GM12878 (cell line): Measurements from ENCODE around the gene PLEKHA7. TPM values are rescaled to one million over a fixed set of nuclear protein-coding genes. Genes with fewer than 3 reads are reported as not detected.
A peak's percentile ranks its signal among the peaks of the same experiment; 100 is the strongest.

ENCODE experiments used
- ATAC-seq: fragments of 200-7000 bp; cut with Tn5 transposase; 3 replicates; pipeline ENCODE4 v1.9.1; 2020; ENCODE audit warnings: mild to moderate bottlenecking, moderate library complexity
- BruUV-seq: library from RNA; stranded (reverse); fragments of 400-500 nt; replicated peaks from 2 replicates; lab custom pipeline; 2021; lab: Mats Ljungman, UMichigan
- CTCF ChIA-PET: fragments of 300-600 bp; sonication (Branson Sonifier 250); formaldehyde crosslinking; extraction: SDS; loops from one replicate; lab custom pipeline; 2021; ENCODE audit warnings: inconsistent platforms; lab: Yijun Ruan, JAX
- POLR2A ChIA-PET: fragments of 350-600 bp; formaldehyde crosslinking; extraction: SDS; loops from one replicate; lab custom pipeline; 2021; ENCODE audit warnings: inconsistent platforms; lab: Charles Lee
- RAD21 ChIA-PET: fragments of 300-600 bp; sonication (Branson Sonifier 250); formaldehyde crosslinking; loops from one replicate; lab custom pipeline; 2023; ENCODE audit warnings: antibody characterized with exemption; ENCODE audit not compliant: unreplicated experiment; lab: Charles Lee
- SMC1A ChIA-PET: fragments of 300-600 bp; sonication (Branson Sonifier 250); formaldehyde crosslinking; loops from one replicate; lab custom pipeline; 2023; ENCODE audit not compliant: unreplicated experiment, uncharacterized antibody; lab: Charles Lee
- DNase-seq: peaks from one replicate; pipeline ENCODE4 v3.0.0-alpha.2; 2011; ENCODE audit warnings: low read depth, low spot score
- FAIRE-seq: peaks from 3 replicates; lab custom pipeline; 2011; peaks lifted over from hg19 to GRCh38; lab: Jason Lieb, UNC
- H2AFZ ChIP-seq: 2 replicates; pipeline ENCODE4 v1.6.0; 2011; ENCODE audit warnings: low read depth, low read length, control low read depth; ENCODE audit not compliant: control insufficient read depth
- H3K27ac ChIP-seq: 2 replicates; pipeline ENCODE4 v1.5.1; 2011; ENCODE audit warnings: control low read depth; ENCODE audit not compliant: control insufficient read depth, insufficient read depth
- H3K27me3 ChIP-seq, 2 experiments: replicated peaks in 1 of 2; 2 replicates each; pipeline versions ENCODE4 v1.6.0 to v1.6.1; 2011; ENCODE audit warnings: low read length in 1 of 2; ENCODE audit not compliant: control insufficient read depth in 2 of 2, insufficient read depth in 2 of 2
- H3K36me3 ChIP-seq, 2 experiments: 2 replicates each; pipeline ENCODE4 v1.5.1; 2011; ENCODE audit warnings: low read length in 1 of 2; ENCODE audit not compliant: control insufficient read depth in 2 of 2, insufficient read depth in 2 of 2
- H3K4me1 ChIP-seq: 2 replicates; pipeline ENCODE4 v1.6.1; 2011; ENCODE audit warnings: mild to moderate bottlenecking, low read length, moderate library complexity, mixed read lengths; ENCODE audit not compliant: control insufficient read depth, insufficient read depth
- H3K4me2 ChIP-seq: 2 replicates; pipeline ENCODE4 v1.6.0; 2011; ENCODE audit warnings: control low read depth; ENCODE audit not compliant: control insufficient read depth, insufficient read depth
- H3K4me3 ChIP-seq: fragments of 200-600 bp; sonication (generic); 2 replicates; pipeline ENCODE4 v1.5.1; 2016
- H3K79me2 ChIP-seq: 2 replicates; pipeline ENCODE4 v1.6.0; 2011; ENCODE audit warnings: low read length; ENCODE audit not compliant: control insufficient read depth, insufficient read depth
- H3K9ac ChIP-seq: 2 replicates; pipeline ENCODE4 v1.8.0; 2011; ENCODE audit warnings: low read length, control low read depth, mixed read lengths; ENCODE audit not compliant: control insufficient read depth, insufficient read depth
- H3K9me3 ChIP-seq: replicated peaks from 3 replicates; pipeline ENCODE4 v1.5.1; 2011; ENCODE audit warnings: mild to moderate bottlenecking, low read length; ENCODE audit not compliant: control insufficient read depth, insufficient read depth
- H4K20me1 ChIP-seq: 2 replicates; pipeline ENCODE4 v1.6.0; 2011; ENCODE audit not compliant: control insufficient read depth, insufficient read depth
- E2F4 ChIP-seq: IDR thresholded peaks from 2 replicates; pipeline ENCODE4 v1.6.1; 2012; ENCODE audit warnings: low read depth, low read length, improper control_type of control experiment
- HDGF ChIP-seq: fragments of 450-650 bp; IDR thresholded peaks from 2 replicates; pipeline ENCODE4 v1.6.1; 2016; ENCODE audit warnings: antibody characterized with exemption
- IKZF2 ChIP-seq, 2 experiments: fragments of 450-650 bp; IDR thresholded peaks; 2 replicates each; pipeline ENCODE4 v1.6.1; 2017; ENCODE audit warnings: mild to moderate bottlenecking in 2 of 2, moderate library complexity in 2 of 2
- MLLT1 ChIP-seq: fragments of 450-650 bp; IDR thresholded peaks from 2 replicates; pipeline ENCODE4 v1.6.1; 2016; ENCODE audit warnings: mild to moderate bottlenecking
- SMARCA5 ChIP-seq: fragments of 450-650 bp; IDR thresholded peaks from 2 replicates; pipeline ENCODE4 v1.6.1; 2017; ENCODE audit warnings: mild to moderate bottlenecking
- ZBTB33 ChIP-seq: fragments of 450-650 bp; IDR thresholded peaks from 2 replicates; pipeline ENCODE4 v1.6.1; 2017; ENCODE audit warnings: mild to moderate bottlenecking
- ZNF274 ChIP-seq: IDR thresholded peaks from one replicate; pipeline ENCODE4 v1.8.0; 2011; ENCODE audit not compliant: insufficient read length, insufficient read depth
- ZNF622 ChIP-seq: fragments of 450-650 bp; IDR thresholded peaks from 2 replicates; pipeline ENCODE4 v1.6.1; 2017; ENCODE audit warnings: mild to moderate bottlenecking, inconsistent platforms
- WGBS: methylation state at CpG from one replicate; pipeline ENCODE4 v1.1.6; 2016; ENCODE audit warnings: low lambda C conversion rate; ENCODE audit not compliant: insufficient replicate concordance, insufficient coverage; ENCODE audit errors: missing lambda C conversion rate; 5-methylcytosine and 5-hydroxymethylcytosine counted together
- in situ Hi-C: fragments of 300-500 bp; cut with MboI; formaldehyde crosslinking; loops from 9 replicates; pipeline ENCODE4 v1.14.3; 2018; ENCODE audit warnings: mixed read lengths
- intact Hi-C: fragments of 100-400 bp; cut with micrococcal nuclease; formaldehyde crosslinking; loops from one replicate; pipeline ENCODE4 v1.14.2; 2022; ENCODE audit not compliant: unreplicated experiment
- polyA plus RNA-seq, 11 experiments: library from polyadenylated mRNA; depleted of rRNA in 4 of 11; unstranded in 6 of 11; stranded (reverse) in 5 of 11; fragments of >200 nt; fragmentation: Nextera tagmentation in 4 of 11; fragmentation: Illumina TruSeq in 1 of 11; extraction: Ambion mirVana in 4 of 11; extraction: Trizol in 1 of 11; gene quantifications; 1 replicate in 1 of 11; 2 replicates in 10 of 11; pipeline versions ENCODE4 v1.2.1 to v1.2.3, GENCODE V29; 2011 to 2016; ENCODE audit warnings: inconsistent platforms in 2 of 11, missing spikeins in 2 of 11, low read depth in 1 of 11
- total RNA-seq, 4 experiments: library from RNA; depleted of rRNA in 3 of 4; stranded (reverse); fragments of >200 nt in 3 of 4; fragmentation: Illumina TruSeq in 1 of 4; extraction: Trizol in 1 of 4; gene quantifications; 2 replicates each; pipeline versions ENCODE4 v1.2.1 to v1.2.3, GENCODE V29; 2013 to 2021
- TF ChIP-seq, protein P1 (sequence below): fragments of 450-650 bp; IDR thresholded peaks from 2 replicates; pipeline ENCODE4 v1.6.1; 2017; ENCODE audit warnings: mild to moderate bottlenecking, moderate library complexity
- TF ChIP-seq, protein P2 (sequence below): fragments of 450-650 bp; IDR thresholded peaks from 2 replicates; pipeline ENCODE4 v1.6.1; 2017; ENCODE audit warnings: mild to moderate bottlenecking, low read depth, inconsistent platforms; ENCODE audit not compliant: poor library complexity, severe bottlenecking

PLEKHA7 gene
- total and polyA plus RNA-seq, 10 of the 15 experiments (the other 5 are each of a cell fraction or from before 2014, with no cell fraction given): 0.45 to 5.3 (median 2.1) TPM

DNA sequence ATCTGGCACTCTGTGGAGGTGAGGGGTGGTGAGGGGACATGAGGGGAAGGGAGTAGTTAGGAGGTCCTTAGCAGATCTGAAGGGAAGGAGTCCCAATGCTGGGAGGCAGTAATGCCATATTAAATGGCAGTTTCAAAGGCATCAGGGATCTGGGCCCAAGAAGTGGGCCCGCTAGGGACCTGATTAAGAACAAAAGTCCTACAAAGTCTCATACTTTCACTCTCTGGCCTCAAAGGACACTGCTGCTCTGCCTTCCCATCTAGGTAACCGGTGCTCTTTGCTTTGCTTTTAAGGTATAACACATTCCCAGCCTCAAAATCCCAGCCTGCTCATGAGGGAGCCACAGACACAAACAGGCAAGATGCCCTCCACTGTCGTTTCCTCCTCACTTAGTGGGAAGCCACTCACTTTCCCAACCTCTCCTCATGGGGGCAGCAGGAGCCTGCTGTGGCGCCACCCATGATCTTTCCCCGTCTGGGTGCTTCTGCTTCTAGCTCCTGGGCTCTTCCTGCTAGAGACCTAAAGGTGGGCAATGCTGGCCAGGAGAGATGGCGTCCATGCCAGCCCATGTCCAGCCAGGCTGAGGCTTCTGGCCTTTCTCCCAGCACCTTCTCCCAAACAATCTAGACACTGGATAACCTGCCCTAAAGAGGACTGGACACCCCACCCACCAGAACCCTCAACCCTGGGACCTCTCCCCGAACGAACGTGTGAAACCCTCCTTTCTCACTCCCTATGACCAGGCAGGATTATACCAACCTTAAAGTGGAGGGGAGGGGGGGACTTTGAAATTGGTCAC, 68.3 kb downstream of the PLEKHA7 start:
- DNase-seq: peak; percentile 61
- ChIA-PET POLR2A (interaction anchor here (0.6 kb wide), 1 partner anchor 432 kb away, joined by 3 read pairs; no protein-coding TSS in a partner anchor), SMC1A (interaction anchor here (0.6 to 5.1 kb wide), 22 partner anchors 9 to 285 kb away, joined by 3 to 41 read pairs (median 5); partner anchors contain the start of gene PIK3C2A), CTCF (interaction anchor here (0.6 to 5.4 kb wide), 23 partner anchors 9 to 582 kb away, joined by 3 to 82 read pairs (median 4); no protein-coding TSS in a partner anchor), RAD21 (interaction anchor here (0.5 to 8.6 kb wide), 20 partner anchors 9 to 1310 kb away, joined by 3 to 89 read pairs (median 4); partner anchors contain the start of gene RPS13)
- peak; percentile 92 for ATAC-seq
- Histone ChIP-seq H3K4me2 (peak overlapping the region; percentile 77), H2AFZ (peak overlapping the region; percentile 91), H3K79me2 (no peaks in the 10 kb centered on the region), H3K27ac (peak overlapping the region; percentile 64), H3K36me3 (no peaks in the 10 kb centered on the region), H3K4me3 (peak overlapping the region; percentile 39; the same call in 1 of the 2 replicates), H3K27me3 (no peaks in the 10 kb centered on the region), H3K9me3 (no peaks in the 10 kb centered on the region), H3K4me1 (peaks cover 12% of the 10 kb centered on the region), H3K9ac (peak overlapping the region; percentile 46; the same call in 1 of the 2 replicates), H4K20me1 (no peaks in the 10 kb centered on the region)
- 5% methylated on average over 9 of the region's 9 CpGs for WGBS
- no peak for FAIRE-seq
- intact Hi-C loops (loop anchor here (1.0 to 10.0 kb wide), 6 partner anchors 41 to 556 kb away; partner anchors contain the start of genes PIK3C2A and RPS13), in situ Hi-C loops (loop anchor here (5.0 kb wide), 1 partner anchor 116 kb away; no protein-coding TSS in a partner anchor)
- no TSS peak for BruUV-seq
- TF ChIP-seq ZNF274 (no peak), ZNF622 (no peak), HDGF (peak; percentile 61), E2F4 (no peak), ZBTB33 (no peak), MLLT1 (peak; percentile 44; the same call in 1 of the 2 replicates), SMARCA5 (peak; percentile 84), IKZF2 (IDR thresholded peaks at IDR 0.05) (peak; percentile 44 to 58; a peak in 3 of 4 replicates)
- TF ChIP-seq, protein P1, sequence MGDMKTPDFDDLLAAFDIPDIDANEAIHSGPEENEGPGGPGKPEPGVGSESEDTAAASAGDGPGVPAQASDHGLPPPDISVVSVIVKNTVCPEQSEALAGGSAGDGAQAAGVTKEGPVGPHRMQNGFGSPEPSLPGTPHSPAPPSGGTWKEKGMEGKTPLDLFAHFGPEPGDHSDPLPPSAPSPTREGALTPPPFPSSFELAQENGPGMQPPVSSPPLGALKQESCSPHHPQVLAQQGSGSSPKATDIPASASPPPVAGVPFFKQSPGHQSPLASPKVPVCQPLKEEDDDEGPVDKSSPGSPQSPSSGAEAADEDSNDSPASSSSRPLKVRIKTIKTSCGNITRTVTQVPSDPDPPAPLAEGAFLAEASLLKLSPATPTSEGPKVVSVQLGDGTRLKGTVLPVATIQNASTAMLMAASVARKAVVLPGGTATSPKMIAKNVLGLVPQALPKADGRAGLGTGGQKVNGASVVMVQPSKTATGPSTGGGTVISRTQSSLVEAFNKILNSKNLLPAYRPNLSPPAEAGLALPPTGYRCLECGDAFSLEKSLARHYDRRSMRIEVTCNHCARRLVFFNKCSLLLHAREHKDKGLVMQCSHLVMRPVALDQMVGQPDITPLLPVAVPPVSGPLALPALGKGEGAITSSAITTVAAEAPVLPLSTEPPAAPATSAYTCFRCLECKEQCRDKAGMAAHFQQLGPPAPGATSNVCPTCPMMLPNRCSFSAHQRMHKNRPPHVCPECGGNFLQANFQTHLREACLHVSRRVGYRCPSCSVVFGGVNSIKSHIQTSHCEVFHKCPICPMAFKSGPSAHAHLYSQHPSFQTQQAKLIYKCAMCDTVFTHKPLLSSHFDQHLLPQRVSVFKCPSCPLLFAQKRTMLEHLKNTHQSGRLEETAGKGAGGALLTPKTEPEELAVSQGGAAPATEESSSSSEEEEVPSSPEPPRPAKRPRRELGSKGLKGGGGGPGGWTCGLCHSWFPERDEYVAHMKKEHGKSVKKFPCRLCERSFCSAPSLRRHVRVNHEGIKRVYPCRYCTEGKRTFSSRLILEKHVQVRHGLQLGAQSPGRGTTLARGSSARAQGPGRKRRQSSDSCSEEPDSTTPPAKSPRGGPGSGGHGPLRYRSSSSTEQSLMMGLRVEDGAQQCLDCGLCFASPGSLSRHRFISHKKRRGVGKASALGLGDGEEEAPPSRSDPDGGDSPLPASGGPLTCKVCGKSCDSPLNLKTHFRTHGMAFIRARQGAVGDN: no peak
- TF ChIP-seq, protein P2, sequence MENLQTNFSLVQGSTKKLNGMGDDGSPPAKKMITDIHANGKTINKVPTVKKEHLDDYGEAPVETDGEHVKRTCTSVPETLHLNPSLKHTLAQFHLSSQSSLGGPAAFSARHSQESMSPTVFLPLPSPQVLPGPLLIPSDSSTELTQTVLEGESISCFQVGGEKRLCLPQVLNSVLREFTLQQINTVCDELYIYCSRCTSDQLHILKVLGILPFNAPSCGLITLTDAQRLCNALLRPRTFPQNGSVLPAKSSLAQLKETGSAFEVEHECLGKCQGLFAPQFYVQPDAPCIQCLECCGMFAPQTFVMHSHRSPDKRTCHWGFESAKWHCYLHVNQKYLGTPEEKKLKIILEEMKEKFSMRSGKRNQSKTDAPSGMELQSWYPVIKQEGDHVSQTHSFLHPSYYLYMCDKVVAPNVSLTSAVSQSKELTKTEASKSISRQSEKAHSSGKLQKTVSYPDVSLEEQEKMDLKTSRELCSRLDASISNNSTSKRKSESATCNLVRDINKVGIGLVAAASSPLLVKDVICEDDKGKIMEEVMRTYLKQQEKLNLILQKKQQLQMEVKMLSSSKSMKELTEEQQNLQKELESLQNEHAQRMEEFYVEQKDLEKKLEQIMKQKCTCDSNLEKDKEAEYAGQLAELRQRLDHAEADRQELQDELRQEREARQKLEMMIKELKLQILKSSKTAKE: no peak
